WTC11 (cell line): Measurements from ENCODE around the gene PILRB. TPM values are rescaled to one million over a fixed set of nuclear protein-coding genes. Genes with fewer than 3 reads are reported as not detected.

Experiments
- ATAC-seq: fragments of 200-7000 bp; cut with Tn5 transposase; 2 replicates; pipeline ENCODE4 v1.10.0; 2021; ENCODE audit warnings: mild to moderate bottlenecking, moderate library complexity
- CTCF ChIA-PET: fragments of 300-600 bp; sonication (Branson Sonifier 250); formaldehyde crosslinking; loops from one replicate; lab custom pipeline; 2021; ENCODE audit warnings: antibody characterized with exemption; lab: Charles Lee
- POLR2A ChIA-PET: fragments of 350-600 bp; sonication (Branson Sonifier 250); formaldehyde crosslinking; loops from one replicate; lab custom pipeline; 2021; ENCODE audit warnings: antibody characterized with exemption; lab: Charles Lee
- DNase-seq: peaks from one replicate; pipeline ENCODE4 v3.0.0; 2021; ENCODE audit warnings: low spot score
- H3K27ac Mint-ChIP-seq: 2 replicates; pipeline ENCODE4 v1.8.0; 2021; ENCODE audit warnings: mixed read lengths
- H3K27me3 Mint-ChIP-seq: 2 replicates; pipeline ENCODE4 v1.8.0; 2021; ENCODE audit warnings: low read depth, mild to moderate bottlenecking, moderate library complexity, mixed read lengths
- H3K36me3 Mint-ChIP-seq: 2 replicates; pipeline ENCODE4 v1.8.0; 2021; ENCODE audit warnings: mixed read lengths
- H3K4me1 Mint-ChIP-seq: 2 replicates; pipeline ENCODE4 v1.8.0; 2022; ENCODE audit warnings: mixed read lengths
- H3K4me3 Mint-ChIP-seq: 2 replicates; pipeline ENCODE4 v1.8.0; 2021; ENCODE audit warnings: mild to moderate bottlenecking, moderate library complexity, mixed read lengths
- H3K9me3 Mint-ChIP-seq: 2 replicates; pipeline ENCODE4 v1.8.0; 2021; ENCODE audit warnings: mixed read lengths
- ATF1 ChIP-seq: sonication (generic); formaldehyde crosslinking; IDR thresholded peaks from 2 replicates; pipeline ENCODE4 v1.8.1; 2023; ENCODE audit warnings: mild to moderate bottlenecking, moderate library complexity, missing genetic modification reagents
- CREB1 ChIP-seq: sonication (generic); formaldehyde crosslinking; IDR thresholded peaks from 2 replicates; pipeline ENCODE4 v1.8.0; 2023; ENCODE audit warnings: mild to moderate bottlenecking, missing genetic modification reagents
- E2F4 ChIP-seq: sonication (generic); formaldehyde crosslinking; IDR thresholded peaks from 2 replicates; pipeline ENCODE4 v1.8.1; 2022; ENCODE audit warnings: low read depth, mild to moderate bottlenecking, moderate library complexity, missing genetic modification reagents, borderline replicate concordance
- FOXK1 ChIP-seq: sonication (generic); formaldehyde crosslinking; IDR thresholded peaks from 2 replicates; pipeline ENCODE4 v1.8.0; 2022; ENCODE audit warnings: mild to moderate bottlenecking, moderate library complexity, missing genetic modification reagents
- GRHL2 ChIP-seq: fragments of 250-450 bp; sonication (Bioruptor Pico); IDR thresholded peaks from 2 replicates; pipeline ENCODE4 v1.8.0; 2022; ENCODE audit warnings: mild to moderate bottlenecking, moderate library complexity; ENCODE audit not compliant: insufficient replicate concordance, severe bottlenecking
- IRF2 ChIP-seq: sonication (generic); formaldehyde crosslinking; IDR thresholded peaks from 2 replicates; pipeline ENCODE4 v1.8.0; 2022; ENCODE audit warnings: low read depth, missing genetic modification reagents, borderline replicate concordance
- MXD4 ChIP-seq: fragments of 250-450 bp; sonication (Bioruptor Pico); IDR thresholded peaks from 2 replicates; pipeline ENCODE4 v1.8.0; 2021; ENCODE audit warnings: mild to moderate bottlenecking, moderate library complexity, borderline replicate concordance
- SOX15 ChIP-seq: fragments of 250-450 bp; sonication (Bioruptor Pico); IDR thresholded peaks from 2 replicates; pipeline ENCODE4 v1.9.0; 2021; ENCODE audit warnings: mild to moderate bottlenecking
- STAT6 ChIP-seq: sonication (generic); formaldehyde crosslinking; conservative IDR thresholded peaks from 2 replicates; pipeline ENCODE4 v1.8.1; 2023; ENCODE audit warnings: mild to moderate bottlenecking, low read depth, missing genetic modification reagents, moderate library complexity
- TP53 ChIP-seq: sonication (generic); formaldehyde crosslinking; IDR thresholded peaks from 2 replicates; pipeline ENCODE4 v1.8.1; 2023; ENCODE audit warnings: mild to moderate bottlenecking, missing genetic modification reagents
- ZMAT4 ChIP-seq: fragments of 250-450 bp; sonication (Bioruptor Pico); IDR thresholded peaks from 2 replicates; pipeline ENCODE4 v1.9.0; 2021; ENCODE audit warnings: mild to moderate bottlenecking
- ZNF425 ChIP-seq: fragments of 250-450 bp; sonication (Bioruptor Pico); conservative IDR thresholded peaks from 2 replicates; pipeline ENCODE4 v1.9.0; 2021; ENCODE audit warnings: mild to moderate bottlenecking
- total RNA-seq: library from RNA; stranded (reverse); gene quantifications from 3 replicates; pipeline ENCODE4 v1.2.3, GENCODE V29; 2021
- TF ChIP-seq, protein P1 (sequence below): sonication (generic); formaldehyde crosslinking; IDR thresholded peaks from 2 replicates; pipeline ENCODE4 v1.8.1; 2023; ENCODE audit warnings: mild to moderate bottlenecking, missing genetic modification reagents, moderate library complexity
- TF ChIP-seq, protein P2 (sequence below): sonication (generic); formaldehyde crosslinking; IDR thresholded peaks from 2 replicates; pipeline ENCODE4 v1.8.0; 2023; ENCODE audit warnings: mild to moderate bottlenecking, missing genetic modification reagents
- TF ChIP-seq, protein P3 (sequence below): fragments of 250-450 bp; sonication (Bioruptor Pico); IDR thresholded peaks from 2 replicates; pipeline ENCODE4 v1.8.0; 2021; ENCODE audit warnings: mild to moderate bottlenecking

The PILRB gene
- total RNA-seq, 1 experiment from 2014 or later: 30.7 TPM

DNA sequence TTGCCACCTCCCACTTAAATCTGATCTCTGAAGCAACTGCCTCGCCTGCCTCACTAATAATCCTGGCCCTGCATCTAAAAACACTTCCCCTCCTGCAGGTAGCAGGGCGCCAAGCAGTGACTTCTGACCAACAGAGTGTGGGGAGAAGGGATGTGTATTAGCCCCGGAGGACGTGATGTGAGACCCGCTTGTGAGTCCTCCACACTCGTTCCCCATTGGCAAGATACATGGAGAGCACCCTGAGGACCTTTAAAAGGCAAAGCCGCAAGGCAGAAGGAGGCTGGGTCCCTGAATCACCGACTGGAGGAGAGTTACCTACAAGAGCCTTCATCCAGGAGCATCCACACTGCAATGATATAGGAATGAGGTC is 9.3 kb downstream of the PILRB start:
- TF ChIP-seq, protein P1, sequence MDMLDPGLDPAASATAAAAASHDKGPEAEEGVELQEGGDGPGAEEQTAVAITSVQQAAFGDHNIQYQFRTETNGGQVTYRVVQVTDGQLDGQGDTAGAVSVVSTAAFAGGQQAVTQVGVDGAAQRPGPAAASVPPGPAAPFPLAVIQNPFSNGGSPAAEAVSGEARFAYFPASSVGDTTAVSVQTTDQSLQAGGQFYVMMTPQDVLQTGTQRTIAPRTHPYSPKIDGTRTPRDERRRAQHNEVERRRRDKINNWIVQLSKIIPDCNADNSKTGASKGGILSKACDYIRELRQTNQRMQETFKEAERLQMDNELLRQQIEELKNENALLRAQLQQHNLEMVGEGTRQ (CRISPR knock-in tag): no peak
- TF ChIP-seq SOX15 (CRISPR knock-in tag) (no peak), ATF1 (CRISPR knock-in tag) (no peak), MXD4 (no peak), IRF2 (no peak), CREB1 (CRISPR knock-in tag) (no peak)
- TF ChIP-seq, protein P2, sequence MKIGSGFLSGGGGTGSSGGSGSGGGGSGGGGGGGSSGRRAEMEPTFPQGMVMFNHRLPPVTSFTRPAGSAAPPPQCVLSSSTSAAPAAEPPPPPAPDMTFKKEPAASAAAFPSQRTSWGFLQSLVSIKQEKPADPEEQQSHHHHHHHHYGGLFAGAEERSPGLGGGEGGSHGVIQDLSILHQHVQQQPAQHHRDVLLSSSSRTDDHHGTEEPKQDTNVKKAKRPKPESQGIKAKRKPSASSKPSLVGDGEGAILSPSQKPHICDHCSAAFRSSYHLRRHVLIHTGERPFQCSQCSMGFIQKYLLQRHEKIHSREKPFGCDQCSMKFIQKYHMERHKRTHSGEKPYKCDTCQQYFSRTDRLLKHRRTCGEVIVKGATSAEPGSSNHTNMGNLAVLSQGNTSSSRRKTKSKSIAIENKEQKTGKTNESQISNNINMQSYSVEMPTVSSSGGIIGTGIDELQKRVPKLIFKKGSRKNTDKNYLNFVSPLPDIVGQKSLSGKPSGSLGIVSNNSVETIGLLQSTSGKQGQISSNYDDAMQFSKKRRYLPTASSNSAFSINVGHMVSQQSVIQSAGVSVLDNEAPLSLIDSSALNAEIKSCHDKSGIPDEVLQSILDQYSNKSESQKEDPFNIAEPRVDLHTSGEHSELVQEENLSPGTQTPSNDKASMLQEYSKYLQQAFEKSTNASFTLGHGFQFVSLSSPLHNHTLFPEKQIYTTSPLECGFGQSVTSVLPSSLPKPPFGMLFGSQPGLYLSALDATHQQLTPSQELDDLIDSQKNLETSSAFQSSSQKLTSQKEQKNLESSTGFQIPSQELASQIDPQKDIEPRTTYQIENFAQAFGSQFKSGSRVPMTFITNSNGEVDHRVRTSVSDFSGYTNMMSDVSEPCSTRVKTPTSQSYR (CRISPR knock-in tag): no peak
- peaks cover 28% of the 10 kb centered on the region for H3K36me3 Mint-ChIP-seq
- ChIA-PET POLR2A (no interaction called here), CTCF (interaction anchor here (3.3 kb wide), 1 partner anchor 40 kb away, joined by 9 read pairs; no protein-coding TSS in a partner anchor)
- 0 out of 2 replicates have a peak, but pooled peaks have one; percentile 1 for ATAC-seq
- no peaks in the 10 kb centered on the region for H3K27me3 Mint-ChIP-seq
- peaks cover 34% of the 10 kb centered on the region for H3K4me1 Mint-ChIP-seq
- H3K9me3 Mint-ChIP-seq: no peaks in the 10 kb centered on the region
- H3K27ac Mint-ChIP-seq: peak overlapping the region; percentile 38
- no peak overlapping the region for H3K4me3 Mint-ChIP-seq
- DNase-seq: no peak

DNA sequence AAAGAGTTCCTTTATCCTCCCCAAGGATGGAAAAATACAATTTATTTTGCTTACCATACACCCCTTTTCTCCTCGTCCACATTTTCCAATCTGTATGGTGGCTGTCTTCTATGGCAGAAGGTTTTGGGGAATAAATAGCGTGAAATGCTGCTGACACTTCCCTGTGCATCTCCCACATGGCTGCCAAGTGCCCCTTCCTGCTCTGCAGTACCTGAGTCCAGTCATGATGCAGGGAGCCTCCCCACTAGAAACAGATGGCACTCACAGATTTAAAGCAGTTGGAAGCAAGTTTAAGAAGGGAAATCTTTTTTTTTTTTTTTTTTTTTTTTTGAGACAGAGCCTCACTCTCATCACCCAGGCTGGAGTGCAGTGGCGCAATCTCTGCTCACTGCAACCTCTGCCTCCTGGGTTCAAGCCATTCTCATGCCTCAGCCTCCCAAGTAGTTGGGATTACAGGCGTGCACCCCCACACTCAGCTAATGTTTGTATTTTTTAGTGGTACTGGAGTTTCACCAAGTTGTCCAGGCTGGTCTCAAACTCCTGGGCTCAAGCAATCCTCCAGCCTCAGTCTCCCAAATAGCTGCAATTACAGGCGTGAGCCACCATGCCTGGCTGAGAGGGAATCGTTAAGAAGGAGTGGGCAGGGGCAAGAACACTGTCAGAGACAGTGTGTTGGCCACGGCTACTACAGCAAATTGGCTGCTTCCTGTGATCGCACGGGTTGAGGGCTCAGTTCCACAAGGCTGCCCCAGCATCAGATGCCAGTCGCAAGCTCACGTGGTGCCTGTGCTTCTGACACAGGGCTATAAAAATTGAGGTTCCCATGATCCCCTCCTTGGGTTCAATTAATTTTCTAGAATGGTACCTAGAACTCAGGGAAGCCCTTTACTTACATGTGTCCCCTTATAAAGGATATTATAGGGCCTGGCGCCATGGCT is 10.0 kb downstream of the PILRB start:
- Mint-ChIP-seq H3K9me3 (no peaks in the 10 kb centered on the region), H3K27me3 (no peaks in the 10 kb centered on the region), H3K4me3 (no peak overlapping the region), H3K36me3 (peaks cover 21% of the 10 kb centered on the region), H3K27ac (peak overlapping the region; percentile 83; the same call in 1 of the 2 replicates), H3K4me1 (peaks cover 34% of the 10 kb centered on the region)
- no peak for ATAC-seq
- DNase-seq: no peak
- ChIA-PET CTCF (no interaction called here), POLR2A (no interaction called here)
- no peak for TF ChIP-seq FOXK1
- TF ChIP-seq TP53 (CRISPR knock-in tag): no peak
- TF ChIP-seq ZMAT4 (CRISPR knock-in tag): no peak
- TF ChIP-seq, protein P3, sequence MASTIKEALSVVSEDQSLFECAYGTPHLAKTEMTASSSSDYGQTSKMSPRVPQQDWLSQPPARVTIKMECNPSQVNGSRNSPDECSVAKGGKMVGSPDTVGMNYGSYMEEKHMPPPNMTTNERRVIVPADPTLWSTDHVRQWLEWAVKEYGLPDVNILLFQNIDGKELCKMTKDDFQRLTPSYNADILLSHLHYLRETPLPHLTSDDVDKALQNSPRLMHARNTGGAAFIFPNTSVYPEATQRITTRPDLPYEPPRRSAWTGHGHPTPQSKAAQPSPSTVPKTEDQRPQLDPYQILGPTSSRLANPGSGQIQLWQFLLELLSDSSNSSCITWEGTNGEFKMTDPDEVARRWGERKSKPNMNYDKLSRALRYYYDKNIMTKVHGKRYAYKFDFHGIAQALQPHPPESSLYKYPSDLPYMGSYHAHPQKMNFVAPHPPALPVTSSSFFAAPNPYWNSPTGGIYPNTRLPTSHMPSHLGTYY: no peak
- no peak for TF ChIP-seq E2F4 (CRISPR knock-in tag)
- no peak for TF ChIP-seq GRHL2 (CRISPR knock-in tag)
- TF ChIP-seq, protein P2 (CRISPR knock-in tag): no peak
- no peak for TF ChIP-seq STAT6 (CRISPR knock-in tag)
- TF ChIP-seq ZNF425 (CRISPR knock-in tag): no peak
